HCEC 1CT (cell line): ENCODE results near the gene NRARP.
"Not testable (repeated sequence)": the region's sequence is repeated elsewhere in the genome, so short reads cannot be mapped to it uniquely, and the experiment has no call there.

Experiments
- DNase-seq: peaks from one replicate; pipeline ENCODE4 v3.0.0-alpha.2; 2017

NRARP gene

DNA sequence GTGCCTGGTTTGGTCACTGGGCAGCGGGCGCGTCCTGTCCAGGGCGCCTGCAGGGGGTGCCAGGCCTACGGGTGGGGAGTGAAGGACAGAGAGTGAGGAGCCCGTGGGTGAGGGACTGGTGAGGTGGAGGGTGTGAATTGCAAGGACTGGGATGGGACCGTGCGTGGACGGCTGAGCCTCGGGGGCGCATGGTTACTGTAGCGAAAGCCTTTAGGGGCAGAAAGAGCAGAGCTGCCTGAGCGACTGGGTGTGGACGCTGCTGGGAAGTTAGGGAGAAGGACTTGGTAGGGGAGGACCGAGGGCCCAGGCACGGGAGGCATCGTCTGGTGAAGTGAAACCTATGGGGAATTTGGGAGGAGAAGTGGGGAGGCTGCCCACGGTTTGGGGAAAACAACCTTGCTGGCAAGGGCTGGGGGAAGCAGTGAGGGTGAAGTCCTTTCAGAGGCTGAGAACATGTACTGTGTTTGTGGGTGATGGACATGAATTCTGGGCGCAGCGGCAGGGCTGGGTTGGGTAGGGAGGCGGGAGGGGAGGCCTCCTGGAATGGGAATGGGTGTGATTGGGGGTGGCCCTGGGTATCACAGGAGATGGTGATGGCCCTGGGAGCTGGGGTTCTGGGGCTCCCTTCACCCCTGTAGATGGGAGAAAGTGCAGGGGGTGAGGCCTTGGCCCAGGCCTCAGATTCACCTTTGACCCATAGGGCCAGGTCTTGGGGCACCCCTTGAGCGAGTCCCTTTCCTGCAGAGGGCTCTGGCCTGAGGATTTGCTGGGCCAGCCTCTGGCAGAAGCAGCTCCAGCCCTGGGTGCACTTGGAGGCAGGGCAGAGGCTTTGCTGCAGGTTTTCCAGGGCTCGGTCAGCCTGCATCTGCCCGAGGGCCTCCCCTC lies 26.2 kb downstream of the NRARP start:
- no peak for DNase-seq

- DNase-seq, result no peak
Observed at GRCh38 chr9:137275203-137275587, 26.9 kb downstream of the NRARP start.

- DNase-seq, result no peak
Observed at GRCh38 chr9:137273611-137274320, 28.3 kb downstream of the NRARP start.

DNA sequence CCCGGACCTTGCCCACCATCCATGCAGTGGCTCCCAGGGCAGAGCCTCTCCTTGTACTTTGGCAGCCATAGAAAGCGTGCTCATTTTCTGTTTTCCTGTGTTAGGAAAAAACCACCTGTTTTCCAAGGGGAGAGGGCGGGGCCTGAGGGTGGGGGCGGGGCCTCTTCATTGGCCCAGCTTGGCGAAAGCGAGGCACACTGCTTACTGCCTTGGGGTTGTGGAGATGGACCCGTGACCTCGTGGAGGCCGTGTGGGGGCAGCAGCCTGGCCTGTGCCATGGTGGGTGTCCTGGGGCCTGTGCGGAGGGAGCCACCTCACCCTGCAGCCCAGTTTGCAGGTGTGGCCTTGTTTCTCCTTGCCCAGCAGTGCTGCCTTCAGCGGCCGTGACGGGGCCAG lies 29.0 kb downstream of the NRARP start:
- no peak for DNase-seq

DNA sequence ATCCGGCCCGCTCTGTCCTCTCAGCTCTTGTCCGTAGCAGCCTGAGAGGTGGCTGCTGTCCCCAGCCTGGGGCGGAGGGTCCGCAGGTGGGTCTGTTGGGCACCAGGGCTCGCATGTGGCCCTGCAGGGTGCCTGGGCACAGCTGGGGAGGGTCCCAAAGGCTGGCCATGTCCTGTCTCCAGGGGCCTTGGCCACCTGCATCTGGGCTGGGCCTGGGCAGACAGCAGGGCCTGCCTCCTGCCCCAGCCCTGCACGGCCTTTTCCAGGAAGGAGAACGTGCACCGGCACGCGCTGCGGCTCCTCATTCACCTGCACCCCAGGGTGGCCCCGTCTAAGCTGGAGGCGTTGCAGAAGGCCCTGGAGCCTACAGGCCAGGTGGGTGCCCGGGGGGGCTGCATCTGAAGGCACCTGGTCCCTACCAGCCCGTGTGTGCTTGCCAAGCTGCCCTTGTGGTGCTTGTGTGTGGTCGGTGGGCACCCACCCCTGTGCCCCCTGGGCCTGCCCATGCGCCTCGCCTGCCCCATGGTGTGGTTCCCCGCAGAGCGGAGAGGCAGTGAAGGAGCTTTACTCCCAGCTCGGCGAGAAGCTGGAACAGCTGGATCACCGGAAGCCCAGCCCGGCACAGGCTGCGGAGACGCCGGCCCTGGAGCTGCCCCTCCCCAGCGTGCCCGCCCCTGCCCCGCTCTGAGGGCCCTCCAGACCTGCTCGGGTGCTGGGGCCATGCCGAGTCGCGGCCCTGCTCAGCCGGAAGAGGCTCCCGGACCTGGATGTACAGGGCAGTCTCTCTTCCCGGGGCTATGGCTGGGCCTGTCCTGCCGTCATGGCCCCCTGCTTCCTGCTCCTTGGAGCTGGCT lies 29.6 kb downstream of the NRARP start:
- DNase-seq, result no peak

GRCh38 chr9:137271696-137272076 lies 30.4 kb downstream of the NRARP start:
- DNase-seq, result no peak

GRCh38 chr9:137270929-137271695 lies 31.0 kb downstream of the NRARP start:
- no peak for DNase-seq

GRCh38 chr9:137269231-137269772 lies 32.8 kb downstream of the NRARP start:
- peak; percentile 27 for DNase-seq

- no peak for DNase-seq
Observed at GRCh38 chr9:137268538-137269201, 33.4 kb downstream of the NRARP start.

DNA sequence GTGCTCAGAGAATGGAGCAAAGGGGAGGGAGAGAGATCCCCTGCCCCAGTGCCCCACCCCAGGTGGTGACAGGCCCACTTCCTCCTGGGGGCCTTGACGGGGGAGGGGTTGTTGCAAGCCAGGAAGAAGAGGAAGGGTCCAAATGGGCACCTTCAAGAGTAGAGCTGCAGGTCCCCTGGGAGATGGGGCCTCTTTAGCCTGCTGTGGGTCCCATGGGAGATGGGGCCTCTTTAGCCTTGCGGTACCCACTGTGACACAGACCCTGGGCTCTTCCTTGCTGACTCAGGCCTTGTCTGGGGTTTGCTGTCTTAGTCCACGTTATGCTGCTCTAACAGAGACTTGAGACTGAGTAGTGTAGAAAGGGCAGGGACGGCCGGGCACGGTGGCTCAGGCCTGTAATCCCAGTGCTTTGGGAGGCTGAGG lies 34.1 kb downstream of the NRARP start:
- no peak for DNase-seq

DNA sequence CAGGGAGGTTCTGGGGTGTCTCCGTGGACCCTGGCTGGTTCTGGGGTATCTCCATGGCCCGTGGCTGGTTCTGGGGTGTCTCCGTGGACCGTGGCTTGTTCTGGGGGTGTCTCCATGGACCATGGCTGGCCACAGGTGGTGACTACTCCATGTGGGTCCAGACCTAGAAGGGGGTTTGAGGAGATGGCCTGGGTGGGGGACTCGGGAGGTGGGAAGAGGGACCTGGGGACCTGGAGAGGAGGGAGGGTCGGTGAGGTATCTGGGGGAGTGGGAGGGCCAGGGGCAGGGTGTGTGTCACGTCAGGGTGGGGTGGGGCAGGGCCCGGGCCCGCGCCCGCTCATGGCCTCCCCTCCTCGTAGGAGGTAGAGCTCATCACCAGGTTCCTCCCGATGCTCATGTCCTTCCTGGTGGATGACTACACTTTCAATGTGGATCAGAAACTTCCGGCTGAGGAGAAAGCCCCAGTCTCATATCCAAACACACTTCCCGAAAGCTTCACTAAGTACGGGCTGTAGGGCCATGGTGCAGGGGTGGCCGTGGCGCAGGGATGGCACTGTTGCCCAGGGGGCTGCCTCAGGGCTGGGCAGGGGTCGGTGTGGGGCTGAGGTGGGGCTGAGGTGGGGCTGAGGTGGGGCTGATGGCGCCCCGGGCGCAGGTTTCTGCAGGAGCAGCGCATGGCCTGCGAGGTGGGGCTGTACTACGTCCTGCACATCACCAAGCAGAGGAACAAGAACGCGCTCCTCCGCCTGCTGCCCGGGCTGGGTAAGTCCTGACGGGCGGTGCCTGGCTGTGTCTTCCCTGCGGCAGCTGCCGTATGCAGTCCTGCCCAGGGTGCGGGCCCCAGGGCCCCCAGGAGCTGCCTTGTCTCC lies 35.3 kb downstream of the NRARP start:
- no peak for DNase-seq

GRCh38 chr9:137266162-137266527 lies 35.9 kb downstream of the NRARP start:
- DNase-seq, result no peak

GRCh38 chr9:137265496-137266161 lies 36.4 kb downstream of the NRARP start:
- DNase-seq, result no peak

DNA sequence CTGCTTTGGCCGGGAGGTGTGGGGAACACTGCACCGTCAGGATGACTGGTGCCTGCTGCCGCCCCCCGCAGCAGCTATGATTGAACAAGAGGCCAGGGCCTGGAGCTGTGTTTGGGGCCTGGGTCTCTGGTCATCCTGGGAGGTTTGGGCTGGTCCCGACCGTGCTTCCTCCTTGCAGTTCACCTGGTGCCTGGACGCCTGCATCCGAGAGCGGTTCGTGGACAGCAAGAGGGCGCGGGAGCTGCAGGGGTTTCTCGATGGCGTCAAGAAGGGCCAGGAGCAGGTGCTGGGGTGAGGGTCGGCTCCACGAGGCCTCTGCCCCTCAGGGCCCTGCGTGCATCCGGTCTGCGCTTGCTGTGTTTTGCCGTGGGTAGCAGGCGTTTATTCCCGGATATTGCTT lies 38.0 kb downstream of the NRARP start:
- DNase-seq, result no peak

DNA sequence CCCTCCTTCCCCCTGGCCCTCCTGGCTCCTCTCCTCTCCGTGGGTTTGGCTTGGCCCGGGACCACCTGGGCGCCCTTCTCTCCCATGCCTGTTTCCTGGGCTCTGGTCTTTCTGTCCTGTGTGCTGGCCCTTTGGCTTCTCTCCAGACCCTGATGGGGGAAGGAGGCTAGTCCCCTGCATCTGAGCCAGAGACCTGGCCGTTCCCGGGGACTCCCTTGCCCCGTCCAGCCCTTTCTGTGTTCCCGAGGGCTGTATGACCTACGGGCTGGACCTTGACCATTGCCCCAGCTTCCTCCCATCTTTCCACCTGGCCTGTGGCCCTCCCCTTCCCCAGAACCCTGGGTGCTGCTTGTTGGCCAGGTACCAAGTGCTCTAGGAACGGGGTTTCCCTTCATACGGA lies 38.6 kb downstream of the NRARP start:
- no peak for DNase-seq

DNA sequence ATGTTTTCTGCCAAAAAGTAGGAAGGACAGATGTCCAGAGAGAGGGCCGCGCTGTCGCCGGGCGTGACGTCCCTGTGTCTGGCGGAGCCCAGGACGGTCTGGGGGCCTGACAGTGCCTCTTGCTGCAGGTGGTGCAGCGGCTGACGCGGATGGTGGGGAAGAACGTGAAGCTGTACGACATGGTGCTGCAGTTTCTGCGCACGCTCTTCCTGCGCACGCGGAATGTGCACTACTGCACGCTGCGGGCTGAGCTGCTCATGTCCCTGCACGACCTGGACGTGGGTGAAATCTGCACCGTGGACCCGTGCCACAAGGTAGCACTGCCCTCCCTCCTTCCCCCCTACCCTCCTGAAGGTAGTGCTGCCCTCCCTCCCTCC lies 39.2 kb downstream of the NRARP start:
- no peak for DNase-seq

GRCh38 chr9:137262173-137262908 lies 39.7 kb downstream of the NRARP start:
- not testable (repeated sequence) for DNase-seq

DNA sequence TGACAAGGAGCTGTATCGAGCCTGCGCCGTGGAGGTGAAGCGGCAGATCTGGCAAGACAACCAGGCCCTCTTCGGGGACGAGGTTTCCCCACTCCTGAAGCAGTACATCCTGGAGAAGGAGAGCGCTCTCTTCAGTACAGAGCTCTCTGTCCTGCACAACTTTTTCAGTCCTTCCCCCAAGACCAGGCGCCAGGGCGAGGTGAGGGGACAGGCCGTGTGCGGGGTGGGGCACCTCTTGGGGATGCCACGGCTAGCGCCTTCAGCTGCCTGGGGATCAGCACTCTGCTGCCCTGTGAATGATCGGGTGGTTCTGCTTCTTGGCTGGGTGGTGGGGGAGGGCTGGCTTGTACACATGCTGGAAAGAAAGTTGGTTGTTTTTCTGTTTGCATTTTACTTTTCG lies 45.2 kb downstream of the NRARP start:
- DNase-seq, result no peak

GRCh38 chr9:137256362-137256761 lies 45.7 kb downstream of the NRARP start:
- no peak for DNase-seq
